ENCODE data around the gene PCDHB5. TPM values are rescaled to one million over a fixed set of nuclear protein-coding genes. Genes with fewer than 3 reads are reported as not detected.
"Not testable (repeated sequence)": the region's sequence is repeated elsewhere in the genome, so short reads cannot be mapped to it uniquely, and the experiment has no call there.

Gene PCDHB5
- total RNA-seq, 6 experiments from 2014 or later, result 0.08 to 0.43 (median 0.23) TPM

- no peak for TF ChIP-seq CTCF (IDR thresholded peaks at IDR 0.05)
- Mint-ChIP-seq H3K27ac (no peak overlapping the region), H3K36me3 (ENCODE audit: low read depth) (peaks cover 7% of the 10 kb centered on the region), H3K4me1 (ENCODE audit: low read depth) (no peaks in the 10 kb centered on the region), H3K4me3 (peak overlapping the region; percentile 41; the same call in 1 of the 2 replicates), H3K9me3 (peaks cover 13% of the 10 kb centered on the region), H3K27me3 (ENCODE audit: insufficient read depth) (no peaks in the 10 kb centered on the region; the same call in 1 of the 2 replicates)
- no peak for DNase-seq
These were observed 13.0 kb upstream of the PCDHB5 start for GRCh38 chr5:141121985-141122384.

- H3K36me3 Mint-ChIP-seq (ENCODE audit: low read depth), result not testable (repeated sequence)
- peaks cover 13% of the 10 kb centered on the region for H3K9me3 Mint-ChIP-seq
These were observed 11.4 kb upstream of the PCDHB5 start for GRCh38 chr5:141123396-141124135.

GRCh38 chr5:141127305-141127704 lies 7.7 kb upstream of the PCDHB5 start:
- no peak overlapping the region for H3K4me3 Mint-ChIP-seq
- H3K27ac Mint-ChIP-seq, result no peak overlapping the region
- peaks cover 7% of the 10 kb centered on the region for H3K36me3 Mint-ChIP-seq (ENCODE audit: low read depth)
- no peaks in the 10 kb centered on the region for H3K4me1 Mint-ChIP-seq (ENCODE audit: low read depth)
- no peak for TF ChIP-seq CTCF (IDR thresholded peaks at IDR 0.05)
- DNase-seq, result no peak
- no peaks in the 10 kb centered on the region; the same call in 1 of the 2 replicates for H3K27me3 Mint-ChIP-seq (ENCODE audit: insufficient read depth)
- peaks cover 9% of the 10 kb centered on the region for H3K9me3 Mint-ChIP-seq

More at GRCh38 chr5:141123396-141124135, 11.4 kb upstream of the PCDHB5 start:
- H3K27ac Mint-ChIP-seq; H3K4me1 Mint-ChIP-seq (ENCODE audit: low read depth); H3K4me3 Mint-ChIP-seq; DNase-seq; H3K27me3 Mint-ChIP-seq (ENCODE audit: insufficient read depth): not testable (repeated sequence)

GRCh38 chr5:141135718-141136266 lies 786 bp downstream of the PCDHB5 start:
- TF ChIP-seq CTCF (IDR thresholded peaks at IDR 0.05), result no peak
- DNase-seq, result no peak
- Mint-ChIP-seq H3K36me3 (ENCODE audit: low read depth) (peaks cover 10% of the 10 kb centered on the region), H3K9me3 (peaks cover 14% of the 10 kb centered on the region), H3K27me3 (ENCODE audit: insufficient read depth) (no peaks in the 10 kb centered on the region), H3K4me1 (ENCODE audit: low read depth) (no peaks in the 10 kb centered on the region), H3K4me3 (peak overlapping the region; percentile 82), H3K27ac (no peak overlapping the region)

- H3K4me1 Mint-ChIP-seq (ENCODE audit: low read depth); H3K4me3 Mint-ChIP-seq; H3K27me3 Mint-ChIP-seq (ENCODE audit: insufficient read depth); H3K27ac Mint-ChIP-seq; DNase-seq: not testable (repeated sequence)
- Mint-ChIP-seq H3K9me3 (peaks cover 14% of the 10 kb centered on the region), H3K36me3 (ENCODE audit: low read depth) (peaks cover 10% of the 10 kb centered on the region)
These were observed 2.3 kb downstream of the PCDHB5 start for GRCh38 chr5:141137346-141137745.

- no peak within 1 kb of the TSS for H3K27ac Mint-ChIP-seq
- H3K9me3 Mint-ChIP-seq, result peaks cover 17% of the 10 kb centered on the region
- H3K36me3 Mint-ChIP-seq (ENCODE audit: low read depth), result no peaks in the 10 kb centered on the region; the same call in 1 of the 2 replicates
- H3K4me3 Mint-ChIP-seq, result peak within 1 kb of the TSS; percentile 87
- H3K27me3 Mint-ChIP-seq (ENCODE audit: insufficient read depth), result peaks cover 5% of the 10 kb centered on the region
- peaks cover 7% of the 10 kb centered on the region for H3K4me1 Mint-ChIP-seq (ENCODE audit: low read depth)
- peak; percentile 41 for DNase-seq
- peak; percentile 71 for TF ChIP-seq CTCF (IDR thresholded peaks at IDR 0.05)
These were observed 14.8 kb downstream of the PCDHB5 start, which contains the start of gene PCDHB6 for GRCh38 chr5:141149812-141150211. TSS of gene PCDHB6 (plus strand) at chr5:141150057. CDS start at chr5:141150258, 201 bp downstream.

Data from HFFc6 (cell line).